ENCODE data around the gene KRTAP4-4.
"Not testable (repeated sequence)": the region's sequence is repeated elsewhere in the genome, so short reads cannot be mapped to it uniquely, and the experiment has no call there.

KRTAP4-4 gene

GRCh38 chr17:41160648-41161047 lies at the start of gene KRTAP4-4:
Gene KRTAP4-4 (minus strand): TSS chr17:41160748. CDS start chr17:41160691, 57 bp downstream.
- H3K4me3 ChIP-seq (ENCODE audit: low read depth, low read length): no peak within 1 kb of the TSS
- H3K27ac ChIP-seq (ENCODE audit: low read depth, low read length): no peak within 1 kb of the TSS
- H3K27me3 ChIP-seq (ENCODE audit: control insufficient read depth, insufficient read depth, low read length): no peaks in the 10 kb centered on the region
- no peaks in the 10 kb centered on the region for H3K4me1 ChIP-seq (ENCODE audit: control insufficient read depth, insufficient read depth, low read length)
- H3K36me3 ChIP-seq (ENCODE audit: control insufficient read depth, insufficient read depth, low read length): no peaks in the 10 kb centered on the region
- H3K9ac ChIP-seq (ENCODE audit: low read depth, low read length): no peak within 1 kb of the TSS
- no peaks in the 10 kb centered on the region for H3K9me3 ChIP-seq (ENCODE audit: control insufficient read depth, insufficient read depth, low read length)

GRCh38 chr17:41199421-41200078 lies 39.0 kb upstream of the KRTAP4-4 start:
- H3K27me3 ChIP-seq (ENCODE audit: control insufficient read depth, insufficient read depth, low read length): no peaks in the 10 kb centered on the region
- no peaks in the 10 kb centered on the region for H3K9me3 ChIP-seq (ENCODE audit: control insufficient read depth, insufficient read depth, low read length)
- H3K36me3 ChIP-seq (ENCODE audit: control insufficient read depth, insufficient read depth, low read length): no peaks in the 10 kb centered on the region
- no peak overlapping the region for H3K27ac ChIP-seq (ENCODE audit: low read depth, low read length)
- no peak overlapping the region for H3K9ac ChIP-seq (ENCODE audit: low read depth, low read length)
- H3K4me1 ChIP-seq (ENCODE audit: control insufficient read depth, insufficient read depth, low read length): no peaks in the 10 kb centered on the region
- no peak overlapping the region for H3K4me3 ChIP-seq (ENCODE audit: low read depth, low read length)

GRCh38 chr17:41196068-41196467 lies 35.5 kb upstream of the KRTAP4-4 start:
- Histone ChIP-seq H3K9ac (ENCODE audit: low read depth, low read length) (no peak overlapping the region), H3K9me3 (ENCODE audit: control insufficient read depth, insufficient read depth, low read length) (no peaks in the 10 kb centered on the region), H3K27ac (ENCODE audit: low read depth, low read length) (no peak overlapping the region), H3K4me3 (ENCODE audit: low read depth, low read length) (no peak overlapping the region), H3K4me1 (ENCODE audit: control insufficient read depth, insufficient read depth, low read length) (no peaks in the 10 kb centered on the region), H3K27me3 (ENCODE audit: control insufficient read depth, insufficient read depth, low read length) (no peaks in the 10 kb centered on the region), H3K36me3 (ENCODE audit: control insufficient read depth, insufficient read depth, low read length) (no peaks in the 10 kb centered on the region)

GRCh38 chr17:41190328-41190727 lies 29.8 kb upstream of the KRTAP4-4 start:
- Histone ChIP-seq H3K27ac (ENCODE audit: low read depth, low read length) (no peak overlapping the region), H3K4me3 (ENCODE audit: low read depth, low read length) (no peak overlapping the region), H3K4me1 (ENCODE audit: control insufficient read depth, insufficient read depth, low read length) (no peaks in the 10 kb centered on the region), H3K27me3 (ENCODE audit: control insufficient read depth, insufficient read depth, low read length) (no peaks in the 10 kb centered on the region), H3K9me3 (ENCODE audit: control insufficient read depth, insufficient read depth, low read length) (no peaks in the 10 kb centered on the region), H3K36me3 (ENCODE audit: control insufficient read depth, insufficient read depth, low read length) (no peaks in the 10 kb centered on the region), H3K9ac (ENCODE audit: low read depth, low read length) (no peak overlapping the region)

- H3K9me3 ChIP-seq (ENCODE audit: control insufficient read depth, insufficient read depth, low read length); H3K36me3 ChIP-seq (ENCODE audit: control insufficient read depth, insufficient read depth, low read length); H3K27me3 ChIP-seq (ENCODE audit: control insufficient read depth, insufficient read depth, low read length); H3K4me1 ChIP-seq (ENCODE audit: control insufficient read depth, insufficient read depth, low read length); H3K27ac ChIP-seq (ENCODE audit: low read depth, low read length); H3K4me3 ChIP-seq (ENCODE audit: low read depth, low read length); H3K9ac ChIP-seq (ENCODE audit: low read depth, low read length): not testable (repeated sequence)
Measured at GRCh38 chr17:41189837-41190318, 29.3 kb upstream of the KRTAP4-4 start, which contains the start of gene KRTAP9-1. Gene KRTAP9-1 (plus strand): TSS chr17:41189887. CDS start chr17:41189887, 0 bp downstream.

- no peaks in the 10 kb centered on the region for H3K36me3 ChIP-seq (ENCODE audit: control insufficient read depth, insufficient read depth, low read length)
- no peak overlapping the region for H3K4me3 ChIP-seq (ENCODE audit: low read depth, low read length)
- H3K27ac ChIP-seq (ENCODE audit: low read depth, low read length): no peak overlapping the region
- H3K27me3 ChIP-seq (ENCODE audit: control insufficient read depth, insufficient read depth, low read length): no peaks in the 10 kb centered on the region
- no peak overlapping the region for H3K9ac ChIP-seq (ENCODE audit: low read depth, low read length)
- H3K4me1 ChIP-seq (ENCODE audit: control insufficient read depth, insufficient read depth, low read length): no peaks in the 10 kb centered on the region
- no peaks in the 10 kb centered on the region for H3K9me3 ChIP-seq (ENCODE audit: control insufficient read depth, insufficient read depth, low read length)
Measured at GRCh38 chr17:41186872-41187271, 26.3 kb upstream of the KRTAP4-4 start.

- no peaks in the 10 kb centered on the region for H3K9me3 ChIP-seq (ENCODE audit: control insufficient read depth, insufficient read depth, low read length)
- no peaks in the 10 kb centered on the region for H3K4me1 ChIP-seq (ENCODE audit: control insufficient read depth, insufficient read depth, low read length)
- H3K27ac ChIP-seq (ENCODE audit: low read depth, low read length): no peak overlapping the region
- no peaks in the 10 kb centered on the region for H3K27me3 ChIP-seq (ENCODE audit: control insufficient read depth, insufficient read depth, low read length)
- no peak overlapping the region for H3K4me3 ChIP-seq (ENCODE audit: low read depth, low read length)
- H3K36me3 ChIP-seq (ENCODE audit: control insufficient read depth, insufficient read depth, low read length): no peaks in the 10 kb centered on the region
- H3K9ac ChIP-seq (ENCODE audit: low read depth, low read length): no peak overlapping the region
Measured at GRCh38 chr17:41185001-41185400, 24.5 kb upstream of the KRTAP4-4 start.

- no peak within 1 kb of the TSS for H3K27ac ChIP-seq (ENCODE audit: low read depth, low read length)
- no peaks in the 10 kb centered on the region for H3K27me3 ChIP-seq (ENCODE audit: control insufficient read depth, insufficient read depth, low read length)
- H3K9ac ChIP-seq (ENCODE audit: low read depth, low read length): no peak within 1 kb of the TSS
- no peaks in the 10 kb centered on the region for H3K36me3 ChIP-seq (ENCODE audit: control insufficient read depth, insufficient read depth, low read length)
- H3K4me1 ChIP-seq (ENCODE audit: control insufficient read depth, insufficient read depth, low read length): no peaks in the 10 kb centered on the region
- H3K9me3 ChIP-seq (ENCODE audit: control insufficient read depth, insufficient read depth, low read length): no peaks in the 10 kb centered on the region
- no peak within 1 kb of the TSS for H3K4me3 ChIP-seq (ENCODE audit: low read depth, low read length)
Measured at GRCh38 chr17:41184480-41184961, 24.0 kb upstream of the KRTAP4-4 start, which contains the start of gene KRTAP4-1. Gene KRTAP4-1 (minus strand): TSS chr17:41184911. CDS start chr17:41184854, 57 bp downstream.

- Histone ChIP-seq H3K9me3 (ENCODE audit: control insufficient read depth, insufficient read depth, low read length) (no peaks in the 10 kb centered on the region), H3K27ac (ENCODE audit: low read depth, low read length) (no peak overlapping the region), H3K36me3 (ENCODE audit: control insufficient read depth, insufficient read depth, low read length) (no peaks in the 10 kb centered on the region), H3K4me3 (ENCODE audit: low read depth, low read length) (no peak overlapping the region), H3K9ac (ENCODE audit: low read depth, low read length) (no peak overlapping the region), H3K27me3 (ENCODE audit: control insufficient read depth, insufficient read depth, low read length) (no peaks in the 10 kb centered on the region), H3K4me1 (ENCODE audit: control insufficient read depth, insufficient read depth, low read length) (no peaks in the 10 kb centered on the region)
Measured at GRCh38 chr17:41178843-41179616, 18.5 kb upstream of the KRTAP4-4 start.

- no peaks in the 10 kb centered on the region for H3K4me1 ChIP-seq (ENCODE audit: control insufficient read depth, insufficient read depth, low read length)
- no peaks in the 10 kb centered on the region for H3K36me3 ChIP-seq (ENCODE audit: control insufficient read depth, insufficient read depth, low read length)
- H3K4me3 ChIP-seq (ENCODE audit: low read depth, low read length): no peak overlapping the region
- no peak overlapping the region for H3K27ac ChIP-seq (ENCODE audit: low read depth, low read length)
- H3K27me3 ChIP-seq (ENCODE audit: control insufficient read depth, insufficient read depth, low read length): no peaks in the 10 kb centered on the region
- H3K9me3 ChIP-seq (ENCODE audit: control insufficient read depth, insufficient read depth, low read length): no peaks in the 10 kb centered on the region
- H3K9ac ChIP-seq (ENCODE audit: low read depth, low read length): no peak overlapping the region
Measured at GRCh38 chr17:41178341-41178740, 17.8 kb upstream of the KRTAP4-4 start.

GRCh38 chr17:41177727-41178271 lies 17.3 kb upstream of the KRTAP4-4 start, which contains the start of gene KRTAP4-2:
Gene KRTAP4-2 (minus strand): TSS chr17:41178221. CDS start chr17:41178164, 57 bp downstream.
- no peaks in the 10 kb centered on the region for H3K9me3 ChIP-seq (ENCODE audit: control insufficient read depth, insufficient read depth, low read length)
- no peaks in the 10 kb centered on the region for H3K27me3 ChIP-seq (ENCODE audit: control insufficient read depth, insufficient read depth, low read length)
- no peak within 1 kb of the TSS for H3K4me3 ChIP-seq (ENCODE audit: low read depth, low read length)
- no peak within 1 kb of the TSS for H3K9ac ChIP-seq (ENCODE audit: low read depth, low read length)
- no peak within 1 kb of the TSS for H3K27ac ChIP-seq (ENCODE audit: low read depth, low read length)
- no peaks in the 10 kb centered on the region for H3K36me3 ChIP-seq (ENCODE audit: control insufficient read depth, insufficient read depth, low read length)
- H3K4me1 ChIP-seq (ENCODE audit: control insufficient read depth, insufficient read depth, low read length): no peaks in the 10 kb centered on the region

Measured in HUES48 (cell line).